Spleen (tissue), 11 donors: Measurements from ENCODE around the gene SEL1L3. TPM values are rescaled to one million over a fixed set of nuclear protein-coding genes. Genes with fewer than 3 reads are reported as not detected.

ENCODE experiments used
- DNase-seq: peaks from one replicate; pipeline ENCODE4 v3.0.0-alpha.2; 2020
- H3K27ac ChIP-seq, 8 donors: fragments of 200-600 bp; sonication (generic) in 7 of 8; 1 replicate in 4 of 8; 2 replicates in 4 of 8; pipeline versions ENCODE4 v1.5.0 to v1.8.0; 2016 to 2021; ENCODE audit warnings: inconsistent platforms in 4 of 8, mild to moderate bottlenecking in 4 of 8, moderate library complexity in 1 of 8
- H3K27me3 ChIP-seq, 7 donors: fragments of 200-600 bp; sonication (generic) in 6 of 7; replicated peaks in 1 of 7; 1 replicate in 4 of 7; 2 replicates in 3 of 7; pipeline versions ENCODE4 v1.5.0 to v1.8.0; 2016 to 2021; ENCODE audit warnings: inconsistent platforms in 3 of 7, mild to moderate bottlenecking in 1 of 7
- H3K36me3 ChIP-seq, 6 donors: fragments of 200-600 bp; sonication (generic) in 5 of 6; 1 replicate in 4 of 6; 2 replicates in 2 of 6; pipeline versions ENCODE4 v1.5.0 to v1.8.0; 2016 to 2021; ENCODE audit warnings: inconsistent platforms in 2 of 6
- H3K4me1 ChIP-seq, 6 donors: fragments of 200-600 bp; sonication (generic) in 5 of 6; 1 replicate in 3 of 6; 2 replicates in 3 of 6; pipeline versions ENCODE4 v1.5.0 to v1.8.0; 2016 to 2021; ENCODE audit warnings: inconsistent platforms in 3 of 6
- H3K4me3 ChIP-seq, 8 donors: fragments of 200-600 bp; sonication (generic) in 7 of 8; 1 replicate in 4 of 8; 2 replicates in 4 of 8; pipeline versions ENCODE4 v1.5.0 to v1.8.0; 2016 to 2021; ENCODE audit warnings: inconsistent platforms in 4 of 8, mild to moderate bottlenecking in 4 of 8, moderate library complexity in 2 of 8
- H3K9me3 ChIP-seq, 8 donors: fragments of 200-600 bp; sonication (generic) in 7 of 8; 1 replicate in 4 of 8; 2 replicates in 4 of 8; pipeline versions ENCODE4 v1.5.0 to v1.8.0; 2016 to 2021; ENCODE audit warnings: inconsistent platforms in 4 of 8
- POLR2A ChIP-seq, 3 donors: fragments of 450-650 bp; IDR thresholded peaks; one replicate each; pipeline ENCODE4 v1.5.1; 2017; ENCODE audit warnings: antibody characterized with exemption in 3 of 3, mild to moderate bottlenecking in 1 of 3
- POLR2AphosphoS5 ChIP-seq, 3 donors: sonication (generic); formaldehyde crosslinking; IDR thresholded peaks; one replicate each; pipeline ENCODE4 v1.5.1; 2017; ENCODE audit warnings: antibody characterized with exemption in 3 of 3
- WGBS, 5 donors: extraction: QIAGEN DNeasy Blood & Tissue Kit in 3 of 5; methylation state at CpG; one replicate each; pipeline versions ENCODE4 v1.1.5 to v1.1.7; 2013 to 2018; 5-methylcytosine and 5-hydroxymethylcytosine counted together
- intact Hi-C: fragments of 100-400 bp; cut with DNase I; formaldehyde crosslinking; loops from one replicate; pipeline ENCODE4 v1.15.0; 2023; ENCODE audit warnings: low total_unique reads
- polyA plus RNA-seq, 3 donors: library from polyadenylated mRNA; stranded (reverse); fragments of 200-250 nt; gene quantifications; one replicate each; pipeline ENCODE4 v1.2.1, GENCODE V29; 2013
- total RNA-seq, 7 donors: library from RNA; depleted of rRNA in 3 of 7; stranded (reverse); fragments of >200 nt in 3 of 7; fragmentation: NEBNext Ultra II Directional in 4 of 7; extraction: Animal tissue kit (Norgen Biotek cat#: 25700) in 4 of 7; gene quantifications; one replicate each; pipeline versions ENCODE4 v1.1.0 to v1.2.1, GENCODE V29; 2016 to 2021
- TF ChIP-seq, protein P1 (sequence below), 11 experiments: fragments of 200-600 bp in 7 of 11; fragments of 450-650 bp in 4 of 11; sonication (generic) in 4 of 11; IDR thresholded peaks in 8 of 11; conservative IDR thresholded peaks in 3 of 11; 1 replicate in 7 of 11; 2 replicates in 4 of 11; pipeline versions ENCODE4 v1.4.0 to v1.8.0; 2016 to 2021; ENCODE audit warnings: antibody characterized with exemption in 11 of 11, inconsistent platforms in 4 of 11, mild to moderate bottlenecking in 1 of 11
- donor health status: healthy with polysubstance abuse.
- donor health status: DM: no; HTN: no; CAD: no; lungs with moderate emphysema.
- donor health status: DM: no; HTN: no; CAD: no.
- donor health status: Bipolar disorder and iron deficiency.
- donor health status: healthy.
- donor health status: DM: no; HTN: no; CAD: no.
- donor health status: DM: yes; HTN: yes; CAD: no.

The SEL1L3 gene
- total and polyA plus RNA-seq, 10 donors = 59.0 to 319 (median 127) TPM

DNA sequence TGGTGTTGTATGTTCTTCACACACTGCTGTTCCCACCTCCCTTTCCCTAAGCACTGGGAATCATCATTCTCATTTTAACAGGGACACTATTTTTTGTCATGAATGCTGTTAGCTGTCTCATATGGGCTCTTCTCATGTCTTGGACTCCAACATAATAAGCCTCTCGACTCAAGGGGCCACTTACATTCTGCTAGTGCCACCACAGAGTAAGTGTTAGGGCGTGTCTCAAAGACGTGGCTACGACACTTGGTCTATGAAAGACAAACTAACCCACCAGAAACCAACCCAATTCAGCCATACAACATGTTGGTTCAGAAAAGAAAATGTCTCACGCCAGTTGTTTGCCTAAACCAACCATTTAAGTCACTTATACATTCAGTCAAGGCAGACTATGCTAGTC, 32.2 kb downstream of the SEL1L3 start:
- H3K4me1 ChIP-seq = peaks cover 0 to 3% (median 0%) of the 10 kb centered on the region in 6 donors
- WGBS, 5 donors = 88 to 94% (median 90%) methylated on average over 5 of the region's 5 CpGs
- DNase-seq = no peak
- TF ChIP-seq POLR2A (IDR thresholded peaks at IDR 0.05) (no peak), POLR2AphosphoS5 (IDR thresholded peaks at IDR 0.05) (no peak)
- TF ChIP-seq, protein P1, sequence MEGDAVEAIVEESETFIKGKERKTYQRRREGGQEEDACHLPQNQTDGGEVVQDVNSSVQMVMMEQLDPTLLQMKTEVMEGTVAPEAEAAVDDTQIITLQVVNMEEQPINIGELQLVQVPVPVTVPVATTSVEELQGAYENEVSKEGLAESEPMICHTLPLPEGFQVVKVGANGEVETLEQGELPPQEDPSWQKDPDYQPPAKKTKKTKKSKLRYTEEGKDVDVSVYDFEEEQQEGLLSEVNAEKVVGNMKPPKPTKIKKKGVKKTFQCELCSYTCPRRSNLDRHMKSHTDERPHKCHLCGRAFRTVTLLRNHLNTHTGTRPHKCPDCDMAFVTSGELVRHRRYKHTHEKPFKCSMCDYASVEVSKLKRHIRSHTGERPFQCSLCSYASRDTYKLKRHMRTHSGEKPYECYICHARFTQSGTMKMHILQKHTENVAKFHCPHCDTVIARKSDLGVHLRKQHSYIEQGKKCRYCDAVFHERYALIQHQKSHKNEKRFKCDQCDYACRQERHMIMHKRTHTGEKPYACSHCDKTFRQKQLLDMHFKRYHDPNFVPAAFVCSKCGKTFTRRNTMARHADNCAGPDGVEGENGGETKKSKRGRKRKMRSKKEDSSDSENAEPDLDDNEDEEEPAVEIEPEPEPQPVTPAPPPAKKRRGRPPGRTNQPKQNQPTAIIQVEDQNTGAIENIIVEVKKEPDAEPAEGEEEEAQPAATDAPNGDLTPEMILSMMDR (IDR thresholded peaks at IDR 0.05 in 8 of 11, conservative IDR thresholded peaks at IDR 0.05 in 3 of 11) = no peak
- no peaks in the 10 kb centered on the region for H3K9me3 ChIP-seq
- H3K27ac ChIP-seq = no peak overlapping the region
- intact Hi-C loops = no loop called here
- no peaks in the 10 kb centered on the region for H3K27me3 ChIP-seq
- no peak overlapping the region for H3K4me3 ChIP-seq
- peaks cover 0 to 96% (median 37%) of the 10 kb centered on the region in 6 donors for H3K36me3 ChIP-seq

DNA sequence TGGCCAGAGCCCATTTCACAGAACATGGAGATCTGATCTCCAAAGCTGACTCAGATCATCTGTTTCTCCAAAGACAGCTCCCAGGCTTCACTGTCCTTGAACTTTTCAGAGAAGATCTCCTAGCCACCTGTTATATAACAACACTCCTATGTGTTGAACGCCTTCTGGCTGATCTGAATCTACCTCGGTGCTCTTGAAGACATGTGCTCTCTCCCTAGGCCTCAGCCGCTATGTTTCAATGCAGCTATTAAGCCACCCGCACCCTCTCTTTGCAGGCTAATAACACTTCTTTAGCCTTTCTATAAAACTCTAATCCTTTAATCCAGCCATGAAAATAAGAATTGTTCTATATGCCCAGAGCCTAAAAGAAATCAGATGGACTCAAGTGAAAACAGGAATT, 34.9 kb downstream of the SEL1L3 start:
- no peak for DNase-seq
- TF ChIP-seq POLR2A (IDR thresholded peaks at IDR 0.05) = no peak
- TF ChIP-seq POLR2AphosphoS5 (IDR thresholded peaks at IDR 0.05) = no peak
- TF ChIP-seq, protein P1 (IDR thresholded peaks at IDR 0.05 in 8 of 11, conservative IDR thresholded peaks at IDR 0.05 in 3 of 11) = no peak
- 95 to 99% (median 98%) methylated on average over 4 of the region's 4 CpGs for WGBS, 5 donors
- Histone ChIP-seq H3K4me3 (no peak overlapping the region), H3K27me3 (no peaks in the 10 kb centered on the region), H3K27ac (no peak overlapping the region), H3K9me3 (no peaks in the 10 kb centered on the region), H3K4me1 (no peaks in the 10 kb centered on the region), H3K36me3 (peaks cover 0 to 97% (median 37%) of the 10 kb centered on the region in 6 donors)
- intact Hi-C loops = no loop called here

- DNase-seq = no peak
- Histone ChIP-seq H3K4me3 (no peak overlapping the region), H3K9me3 (no peaks in the 10 kb centered on the region), H3K4me1 (no peaks in the 10 kb centered on the region), H3K27me3 (no peaks in the 10 kb centered on the region), H3K27ac (no peak overlapping the region), H3K36me3 (peaks cover 0 to 97% (median 37%) of the 10 kb centered on the region in 6 donors)
- intact Hi-C loops = no loop called here
- WGBS, 5 donors = 89 to 95% (median 95%) methylated on average over 4 of the region's 4 CpGs
- TF ChIP-seq POLR2AphosphoS5 (IDR thresholded peaks at IDR 0.05) (no peak), POLR2A (IDR thresholded peaks at IDR 0.05) (no peak)
- TF ChIP-seq, protein P1 (IDR thresholded peaks at IDR 0.05 in 8 of 11, conservative IDR thresholded peaks at IDR 0.05 in 3 of 11) = no peak
These were observed 35.4 kb downstream of the SEL1L3 start for GRCh38 chr4:25827373-25827772.

- H3K4me1 ChIP-seq = no peaks in the 10 kb centered on the region
- H3K9me3 ChIP-seq = no peaks in the 10 kb centered on the region
- H3K27ac ChIP-seq = no peak overlapping the region
- H3K27me3 ChIP-seq = no peaks in the 10 kb centered on the region
- no peak for DNase-seq
- intact Hi-C loops = no loop called here
- H3K4me3 ChIP-seq = no peak overlapping the region
- 92 to 98% (median 96%) methylated on average over 10 of the region's 10 CpGs for WGBS, 5 donors
- peaks cover 0 to 97% (median 40%) of the 10 kb centered on the region in 6 donors for H3K36me3 ChIP-seq
- no peak for TF ChIP-seq POLR2AphosphoS5 (IDR thresholded peaks at IDR 0.05)
- TF ChIP-seq POLR2A (IDR thresholded peaks at IDR 0.05) = no peak
- TF ChIP-seq, protein P1 (IDR thresholded peaks at IDR 0.05 in 8 of 11, conservative IDR thresholded peaks at IDR 0.05 in 3 of 11) = no peak
These were observed 36.6 kb downstream of the SEL1L3 start for GRCh38 chr4:25826074-25826752.
